HepG2 (cell line): ENCODE results near the gene PGS1. TPM values are rescaled to one million over a fixed set of nuclear protein-coding genes. Genes with fewer than 3 reads are reported as not detected.

Experiments
- ATAC-seq: fragments of 200-7000 bp; cut with Tn5 transposase; 3 replicates; pipeline ENCODE4 v1.9.1; 2020; ENCODE audit warnings: mild to moderate bottlenecking, moderate library complexity
- BruUV-seq: library from RNA; stranded (reverse); fragments of 400-500 nt; replicated peaks from 2 replicates; lab custom pipeline; 2021; lab: Mats Ljungman, UMichigan
- CTCF ChIA-PET: fragments of 300-600 bp; formaldehyde crosslinking; extraction: SDS; loops from one replicate; lab custom pipeline; 2021; ENCODE audit warnings: low total read pairs, inconsistent platforms, low intra/inter-chr PET ratio; lab: Yijun Ruan, JAX
- POLR2A ChIA-PET: fragments of 350-600 bp; sonication (Branson Sonifier 250); formaldehyde crosslinking; loops from one replicate; lab custom pipeline; 2020; ENCODE audit warnings: antibody characterized with exemption, inconsistent platforms; lab: Yijun Ruan, JAX
- DNase-seq: peaks from one replicate; pipeline ENCODE4 v3.0.0-alpha.2; 2015; ENCODE audit warnings: low spot score
- FAIRE-seq: peaks from 3 replicates; lab custom pipeline; 2011; peaks lifted over from hg19 to GRCh38; lab: Jason Lieb, UNC
- H2AFZ ChIP-seq: one replicate; pipeline ENCODE4 v1.6.1; 2011; ENCODE audit warnings: low read length, inconsistent platforms
- H3K27ac ChIP-seq: fragments of 300-600 bp; 3 replicates; pipeline ENCODE4 v1.8.0; 2011; ENCODE audit warnings: mixed run types, mild to moderate bottlenecking, mixed read lengths, low read length, inconsistent platforms; ENCODE audit not compliant: insufficient read depth; ENCODE audit errors: extremely low read length
- H3K27me3 ChIP-seq, 2 experiments: fragments of 200-600 bp in 1 of 2; 2 replicates in 1 of 2; 3 replicates in 1 of 2; pipeline versions ENCODE4 v1.6.0 to v1.8.0; 2011; ENCODE audit warnings: low read length in 2 of 2, mild to moderate bottlenecking in 2 of 2, moderate library complexity in 2 of 2, inconsistent platforms in 1 of 2; ENCODE audit not compliant: insufficient read depth in 2 of 2, control insufficient read depth in 1 of 2
- H3K36me3 ChIP-seq, 2 experiments: fragments of 200-600 bp in 1 of 2; replicated peaks in 1 of 2; 2 replicates in 1 of 2; 3 replicates in 1 of 2; pipeline versions ENCODE4 v1.5.1 to v1.8.0; 2011; ENCODE audit warnings: low read length in 2 of 2, inconsistent platforms in 1 of 2; ENCODE audit not compliant: insufficient read depth in 2 of 2, control insufficient read depth in 1 of 2
- H3K4me1 ChIP-seq: 2 replicates; pipeline ENCODE4 v1.5.1; 2012; ENCODE audit warnings: low read length, inconsistent platforms; ENCODE audit not compliant: insufficient read depth
- H3K4me2 ChIP-seq: 2 replicates; pipeline ENCODE4 v1.6.0; 2011; ENCODE audit warnings: low read depth, low read length, inconsistent platforms
- H3K4me3 ChIP-seq, 3 experiments: fragments of 200-600 bp in 1 of 3; sonication (generic), shearing (Covaris generic) in 1 of 3; replicated peaks in 1 of 3; 2 replicates each; pipeline ENCODE4 v1.5.1; 2011 to 2016; ENCODE audit warnings: low read length in 3 of 3, inconsistent platforms in 2 of 3, low read depth in 2 of 3, mild to moderate bottlenecking in 2 of 3, control low read depth in 1 of 3, mixed read lengths in 1 of 3; ENCODE audit not compliant: insufficient read depth in 1 of 3
- H3K79me2 ChIP-seq: one replicate; pipeline ENCODE4 v1.6.1; 2011; ENCODE audit warnings: low read length, inconsistent platforms; ENCODE audit not compliant: insufficient read depth
- H3K9ac ChIP-seq: 2 replicates; pipeline ENCODE4 v1.6.0; 2011; ENCODE audit warnings: mild to moderate bottlenecking, low read depth, low read length, inconsistent platforms; ENCODE audit not compliant: insufficient read depth
- H3K9me3 ChIP-seq: 2 replicates; pipeline ENCODE4 v1.5.1; 2012; ENCODE audit warnings: mild to moderate bottlenecking, low read length
- H4K20me1 ChIP-seq: 2 replicates; pipeline ENCODE4 v1.6.0; 2011; ENCODE audit warnings: inconsistent platforms, mild to moderate bottlenecking, low read length, moderate library complexity; ENCODE audit not compliant: insufficient read depth
- ARHGAP35 ChIP-seq: sonication (generic); formaldehyde crosslinking; IDR thresholded peaks from 2 replicates; pipeline ENCODE4 v1.9.0; 2022; ENCODE audit warnings: mild to moderate bottlenecking, inconsistent platforms, moderate library complexity, missing genetic modification reagents, borderline replicate concordance
- FOXC1 ChIP-seq: sonication (generic); formaldehyde crosslinking; IDR thresholded peaks from 2 replicates; pipeline ENCODE4 v1.8.0; 2022; ENCODE audit warnings: mild to moderate bottlenecking, missing genetic modification reagents, borderline replicate concordance
- MAFK ChIP-seq, 2 experiments: IDR thresholded peaks in 1 of 2; conservative IDR thresholded peaks in 1 of 2; 2 replicates each; pipeline ENCODE4 v1.6.1; 2011; ENCODE audit warnings: improper control_type of control experiment in 2 of 2, low read length in 2 of 2
- MNT ChIP-seq: fragments of 450-650 bp; IDR thresholded peaks from 2 replicates; pipeline ENCODE4 v1.6.1; 2016
- U2AF1 ChIP-seq: fragments of 200-400 bp; formaldehyde crosslinking; optimal IDR thresholded peaks from 2 replicates; pipeline ENCODE3; 2017; ENCODE audit warnings: mild to moderate bottlenecking, low read depth, low read length
- ZBTB26 ChIP-seq: IDR thresholded peaks from 2 replicates; pipeline ENCODE4 v1.6.1; 2016; ENCODE audit warnings: missing compliant biosample characterization, missing genetic modification reagents, borderline replicate concordance
- ZMYM4 ChIP-seq: sonication (generic); formaldehyde crosslinking; IDR thresholded peaks from 2 replicates; pipeline ENCODE4 v1.8.1; 2023; ENCODE audit warnings: mild to moderate bottlenecking, missing genetic modification reagents
- ZNF572 ChIP-seq: sonication (generic); formaldehyde crosslinking; IDR thresholded peaks from 2 replicates; pipeline ENCODE4 v1.5.1; 2020; ENCODE audit warnings: mild to moderate bottlenecking, missing genetic modification reagents
- ZSCAN21 ChIP-seq: sonication (generic); formaldehyde crosslinking; IDR thresholded peaks from 2 replicates; pipeline ENCODE4 v1.8.0; 2022; ENCODE audit warnings: mild to moderate bottlenecking, missing genetic modification reagents, moderate library complexity, borderline replicate concordance
- WGBS: methylation state at CpG from one replicate; pipeline ENCODE4 v1.1.6; 2017; ENCODE audit warnings: low lambda C conversion rate; 5-methylcytosine and 5-hydroxymethylcytosine counted together
- in situ Hi-C: cut with HindIII; loops from 2 replicates; pipeline ENCODE4 v1.10.0; 2017; ENCODE audit warnings: low pct_unique_long_range_greater_than_20kb; ENCODE audit not compliant: extremely low pct_ligation_motif_present
- intact Hi-C: fragments of 100-400 bp; cut with micrococcal nuclease; formaldehyde crosslinking; loops from one replicate; pipeline ENCODE4 v1.10.0; 2022; ENCODE audit not compliant: unreplicated experiment
- polyA plus RNA-seq, 8 experiments: library from polyadenylated mRNA; depleted of rRNA in 3 of 8; stranded (reverse) in 7 of 8; unstranded in 1 of 8; fragments of >200 nt; fragmentation: Illumina TruSeq in 4 of 8; extraction: Trizol in 4 of 8; gene quantifications; 2 replicates each; pipeline versions ENCODE4 v1.2.1 to v1.2.3, GENCODE V29; 2011 to 2016; ENCODE audit warnings: low read depth in 4 of 8, missing spikeins in 1 of 8, mixed read lengths in 1 of 8; ENCODE audit not compliant: insufficient read depth in 1 of 8
- total RNA-seq, 5 experiments: library from RNA; depleted of rRNA; stranded (reverse); fragments of >200 nt; fragmentation: Illumina TruSeq; extraction: Trizol; gene quantifications; 2 replicates each; pipeline ENCODE4 v1.2.3, GENCODE V29; 2016; ENCODE audit warnings: low read depth in 1 of 5

PGS1 gene
- total and polyA plus RNA-seq, 2 of the 13 experiments (the other 11 are each of a cell fraction or from before 2014, with no cell fraction given) = 25.9 to 31.5 TPM

DNA sequence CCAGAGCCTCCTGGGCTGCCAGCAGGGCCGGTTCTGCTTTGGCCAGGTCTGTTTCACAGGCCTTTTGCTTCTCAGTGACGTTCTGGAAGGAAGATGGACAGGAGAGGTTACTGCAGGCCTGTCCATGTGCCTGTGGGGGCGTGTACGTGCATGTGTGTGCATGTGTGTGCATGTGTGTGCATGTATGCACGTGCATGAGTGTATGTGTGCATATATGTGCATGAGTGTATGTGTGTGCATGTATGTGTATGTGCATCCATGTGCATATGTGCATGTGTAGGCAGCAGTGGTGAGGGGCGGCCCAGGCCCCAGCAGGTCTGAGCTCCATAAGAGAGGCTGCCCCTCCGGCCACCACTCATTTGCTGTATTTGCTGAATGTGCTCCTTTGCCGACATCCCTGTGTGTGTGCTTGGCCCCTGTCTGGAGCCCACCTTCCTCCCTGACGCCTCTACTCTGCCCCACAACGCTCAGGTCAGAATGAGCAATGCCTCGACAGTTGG is 81.8 kb downstream of the PGS1 start:
- H3K27me3 ChIP-seq = peaks cover 3 to 39% of the 10 kb centered on the region in 2 experiments; a peak in 3 of 5 replicates
- no peak overlapping the region for H3K4me2 ChIP-seq
- no peak overlapping the region for H3K27ac ChIP-seq
- CTCF ChIA-PET = no interaction called here
- ATAC-seq (no peak), FAIRE-seq (no peak), DNase-seq (no peak)
- no peaks in the 10 kb centered on the region for H3K79me2 ChIP-seq
- 53% methylated on average over 11 of the region's 11 CpGs for WGBS
- no peak overlapping the region for H2AFZ ChIP-seq
- no TSS peak for BruUV-seq
- in situ Hi-C loops (no loop called here), intact Hi-C loops (no loop called here)
- no peak overlapping the region for H3K9ac ChIP-seq
- no peaks in the 10 kb centered on the region for H3K9me3 ChIP-seq
- no peaks in the 10 kb centered on the region for H3K36me3 ChIP-seq
- H4K20me1 ChIP-seq = no peaks in the 10 kb centered on the region
- H3K4me3 ChIP-seq = no peak overlapping the region
- H3K4me1 ChIP-seq = no peaks in the 10 kb centered on the region
- no peak for TF ChIP-seq ARHGAP35 (CRISPR knock-in tag)
- no peak for TF ChIP-seq FOXC1
- TF ChIP-seq MAFK (conservative IDR thresholded peaks at IDR 0.05 in 1 of 2, IDR thresholded peaks at IDR 0.05 in 1 of 2; ENCODE audit: low read length in 2 of 2) = 0 out of 4 replicates have a peak, but pooled peaks of 1 of the 2 experiments have one; percentile 29
- TF ChIP-seq MNT = peak; percentile 72
- no peak for TF ChIP-seq ZBTB26 (CRISPR knock-in tag)
- TF ChIP-seq ZNF572 (CRISPR knock-in tag) = no peak
- TF ChIP-seq ZSCAN21 (CRISPR knock-in tag) = no peak
- TF ChIP-seq ZMYM4 = no peak
- no peak for TF ChIP-seq U2AF1
- POLR2A ChIA-PET = no interaction called here
